HCT116 (cell line): ENCODE measurements around the gene DYNC1I1. TPM values are rescaled to one million over a fixed set of nuclear protein-coding genes. Genes with fewer than 3 reads are reported as not detected.

ENCODE experiments used
- ATAC-seq: fragments of 200-7000 bp; cut with Tn5 transposase; 2 replicates; pipeline ENCODE4 v1.9.1; 2020; ENCODE audit warnings: mild to moderate bottlenecking, moderate library complexity
- BruUV-seq: library from RNA; stranded (reverse); fragments of 400-500 nt; replicated peaks from 2 replicates; lab custom pipeline; 2021; lab: Mats Ljungman, UMichigan
- CTCF ChIA-PET: fragments of 300-600 bp; sonication (Branson Sonifier 250); formaldehyde crosslinking; loops from one replicate; lab custom pipeline; 2021; ENCODE audit warnings: antibody characterized with exemption; lab: Charles Lee
- POLR2A ChIA-PET: fragments of 300-600, 350-600 bp; sonication (Branson Sonifier 250); formaldehyde crosslinking; loops from one replicate; lab custom pipeline; 2021; ENCODE audit warnings: antibody characterized with exemption; lab: Charles Lee
- RAD21 ChIA-PET, 2 experiments: fragments of 300-600 bp; sonication (Branson Sonifier 250); formaldehyde crosslinking; loops; one replicate each; lab custom pipeline; 2023; ENCODE audit warnings: low total read pairs in 2 of 2; ENCODE audit not compliant: uncharacterized antibody in 2 of 2, unreplicated experiment in 2 of 2, low non-redundant PET in 1 of 2; lab: Charles Lee
- DNase-seq: peaks from one replicate; pipeline ENCODE4 v3.0.0-alpha.2; 2010; ENCODE audit warnings: low read depth, low spot score
- H2AFZ ChIP-seq: fragments of 200-600 bp; shearing (Covaris generic), sonication (generic); 2 replicates; pipeline ENCODE4 v1.6.1; 2017; ENCODE audit warnings: low read depth, mixed run types, mixed read lengths, antibody characterized with exemption, low read length; ENCODE audit not compliant: poor library complexity, severe bottlenecking
- H3K27ac ChIP-seq: 2 replicates; pipeline ENCODE4 v1.5.1; 2012; ENCODE audit warnings: low read depth, low read length
- H3K27me3 ChIP-seq: fragments of 200-600 bp; sonication (generic); 2 replicates; pipeline ENCODE4 v1.6.1; 2016; ENCODE audit warnings: mixed run types, low read length, mixed read lengths; ENCODE audit not compliant: insufficient read depth
- H3K36me3 ChIP-seq, 2 experiments: fragments of 200-500 bp in 1 of 2; fragments of 200-600 bp in 1 of 2; sonication (Bioruptor generic) in 1 of 2; sonication (generic) in 1 of 2; 2 replicates each; pipeline versions ENCODE4 v1.5.1 to v1.6.1; 2014 to 2016; ENCODE audit warnings: low read length in 2 of 2, inconsistent platforms in 1 of 2, mixed read lengths in 1 of 2, mixed run types in 1 of 2; ENCODE audit not compliant: insufficient read depth in 2 of 2, control insufficient read depth in 1 of 2
- H3K4me1 ChIP-seq, 2 experiments: fragments of 200-600 bp in 1 of 2; sonication (generic) in 1 of 2; 2 replicates each; pipeline versions ENCODE4 v1.5.1 to v1.6.1; 2012 to 2017; ENCODE audit warnings: low read length in 2 of 2, inconsistent platforms in 1 of 2, mild to moderate bottlenecking in 1 of 2, mixed read lengths in 1 of 2, mixed run types in 1 of 2, moderate library complexity in 1 of 2; ENCODE audit not compliant: insufficient read depth in 2 of 2, control insufficient read depth in 1 of 2
- H3K4me2 ChIP-seq: fragments of 200-600 bp; sonication (generic); 2 replicates; pipeline ENCODE4 v1.6.1; 2017; ENCODE audit warnings: mixed run types, low read length, mixed read lengths
- H3K4me3 ChIP-seq, 2 experiments: fragments of 200-600 bp in 1 of 2; sonication (generic) in 1 of 2; replicated peaks in 1 of 2; 2 replicates each; pipeline ENCODE4 v1.5.1; 2011 to 2016; ENCODE audit warnings: low read length in 2 of 2, control low read depth in 1 of 2, low read depth in 1 of 2, mild to moderate bottlenecking in 1 of 2, mixed read lengths in 1 of 2, mixed run types in 1 of 2
- H3K79me2 ChIP-seq: fragments of 200-600 bp; sonication (generic); 2 replicates; pipeline ENCODE4 v1.6.1; 2017; ENCODE audit warnings: mild to moderate bottlenecking, mixed run types, low read length, moderate library complexity, mixed read lengths; ENCODE audit not compliant: insufficient read depth
- H3K9ac ChIP-seq: fragments of 200-600 bp; sonication (generic); 2 replicates; pipeline ENCODE4 v1.6.1; 2016; ENCODE audit warnings: low read length, mixed read lengths
- H3K9me2 ChIP-seq: fragments of 200-600 bp; sonication (generic), shearing (Covaris generic); 2 replicates; pipeline ENCODE4 v1.6.1; 2017; ENCODE audit warnings: mixed run types, mild to moderate bottlenecking, moderate library complexity; ENCODE audit not compliant: insufficient read depth
- H3K9me3 ChIP-seq, 2 experiments: fragments of 200-500 bp in 1 of 2; fragments of 200-600 bp in 1 of 2; sonication (Bioruptor generic) in 1 of 2; sonication (generic) in 1 of 2; 2 replicates each; pipeline ENCODE4 v1.6.1; 2014 to 2017; ENCODE audit warnings: low read length in 2 of 2, mixed read lengths in 2 of 2, inconsistent platforms in 1 of 2, low read depth in 1 of 2, mild to moderate bottlenecking in 1 of 2, mixed run types in 1 of 2, moderate library complexity in 1 of 2; ENCODE audit not compliant: control insufficient read depth in 1 of 2, insufficient read depth in 1 of 2
- H4K20me1 ChIP-seq: fragments of 200-600 bp; sonication (generic), shearing (Covaris generic); 2 replicates; pipeline ENCODE4 v1.6.1; 2017; ENCODE audit warnings: mixed run types, mild to moderate bottlenecking, moderate library complexity; ENCODE audit not compliant: insufficient read depth
- CEBPB ChIP-seq: IDR thresholded peaks from 2 replicates; pipeline ENCODE4 v1.6.1; 2012; ENCODE audit warnings: low read depth
- JUND ChIP-seq: IDR thresholded peaks from 2 replicates; pipeline ENCODE4 v1.6.1; 2012
- RAD21 ChIP-seq: IDR thresholded peaks from 2 replicates; pipeline ENCODE4 v1.6.1; 2012; ENCODE audit warnings: low read depth, mild to moderate bottlenecking
- REST ChIP-seq: IDR thresholded peaks from 2 replicates; pipeline ENCODE4 v1.6.1; 2012; ENCODE audit warnings: low read depth
- SP1 ChIP-seq: IDR thresholded peaks from 2 replicates; pipeline ENCODE4 v1.6.1; 2012; ENCODE audit warnings: low read depth
- SRF ChIP-seq: IDR thresholded peaks from 2 replicates; pipeline ENCODE4 v1.6.1; 2012; ENCODE audit warnings: low read depth
- TCF7L2 ChIP-seq: IDR thresholded peaks from 2 replicates; pipeline ENCODE4 v1.7.0; 2011; ENCODE audit warnings: borderline replicate concordance, inconsistent platforms; ENCODE audit not compliant: insufficient read depth, insufficient read length; ENCODE audit errors: extremely low read depth
- ZFX ChIP-seq: fragments of 450-650 bp; IDR thresholded peaks from 2 replicates; pipeline ENCODE4 v1.6.1; 2017
- ZNF274 ChIP-seq: fragments of 200-500 bp; sonication (Bioruptor generic); IDR thresholded peaks from 2 replicates; pipeline ENCODE4 v1.6.1; 2014; ENCODE audit warnings: mild to moderate bottlenecking, low read depth, low read length, inconsistent platforms
- intact Hi-C: fragments of 100-400 bp; cut with micrococcal nuclease; formaldehyde crosslinking; loops from 2 replicates; pipeline ENCODE4 v1.10.0; 2022
- total RNA-seq: library from RNA; stranded (reverse); gene quantifications from one replicate; pipeline ENCODE4 v1.2.1, GENCODE V29; 2021; ENCODE audit not compliant: unreplicated experiment
- TF ChIP-seq, protein P1 (sequence below): IDR thresholded peaks from 2 replicates; pipeline ENCODE4 v1.6.1; 2012

DYNC1I1 gene
- total RNA-seq, 1 experiment from 2014 or later, result not detected

GRCh38 chr7:96059075-96059474 is 286.7 kb downstream of the DYNC1I1 start:
- no peak overlapping the region for H3K27ac ChIP-seq
- TF ChIP-seq ZNF274 (no peak), SRF (no peak), JUND (no peak), CEBPB (no peak), REST (no peak), TCF7L2 (no peak), SP1 (no peak), RAD21 (no peak), ZFX (no peak)
- TF ChIP-seq, protein P1, sequence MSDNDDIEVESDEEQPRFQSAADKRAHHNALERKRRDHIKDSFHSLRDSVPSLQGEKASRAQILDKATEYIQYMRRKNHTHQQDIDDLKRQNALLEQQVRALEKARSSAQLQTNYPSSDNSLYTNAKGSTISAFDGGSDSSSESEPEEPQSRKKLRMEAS, result no peak
- H3K36me3 ChIP-seq, result no peaks in the 10 kb centered on the region
- ChIA-PET RAD21 (no interaction called here), POLR2A (no interaction called here), CTCF (no interaction called here)
- H3K79me2 ChIP-seq, result no peaks in the 10 kb centered on the region
- H3K4me3 ChIP-seq, result no peak overlapping the region
- intact Hi-C loops, result no loop called here
- ATAC-seq, result no peak
- no peak overlapping the region for H3K9ac ChIP-seq
- H4K20me1 ChIP-seq, result no peaks in the 10 kb centered on the region
- no peak overlapping the region for H3K4me2 ChIP-seq
- H3K9me2 ChIP-seq, result no peaks in the 10 kb centered on the region
- H2AFZ ChIP-seq, result no peak overlapping the region
- no TSS peak for BruUV-seq
- no peaks in the 10 kb centered on the region for H3K4me1 ChIP-seq
- peaks cover 59% of the 10 kb centered on the region for H3K27me3 ChIP-seq
- H3K9me3 ChIP-seq, result no peaks in the 10 kb centered on the region
- DNase-seq, result no peak
